Ishikawa (cell line): ENCODE data around the gene RPGRIP1L.

ENCODE experiments used
- CEBPB ChIP-seq: IDR thresholded peaks from 2 replicates; pipeline ENCODE4 v1.6.1; 2012
- CREB1 ChIP-seq: IDR thresholded peaks from 2 replicates; pipeline ENCODE4 v1.6.1; 2012; ENCODE audit warnings: low read depth
- EGR1 ChIP-seq: IDR thresholded peaks from 2 replicates; pipeline ENCODE4 v1.6.1; 2012
- EP300 ChIP-seq: IDR thresholded peaks from 2 replicates; pipeline ENCODE4 v1.6.1; 2012; ENCODE audit warnings: borderline replicate concordance
- FOXM1 ChIP-seq: IDR thresholded peaks from 2 replicates; pipeline ENCODE4 v1.6.1; 2012; ENCODE audit warnings: low read depth, borderline replicate concordance
- NFIC ChIP-seq: IDR thresholded peaks from 2 replicates; pipeline ENCODE4 v1.6.1; 2012
- RAD21 ChIP-seq: IDR thresholded peaks from 2 replicates; pipeline ENCODE4 v1.6.1; 2012; ENCODE audit warnings: low read depth
- REST ChIP-seq: IDR thresholded peaks from 2 replicates; pipeline ENCODE4 v1.6.1; 2012; ENCODE audit warnings: low read depth, mild to moderate bottlenecking
- TAF1 ChIP-seq: IDR thresholded peaks from 2 replicates; pipeline ENCODE4 v1.6.1; 2012; ENCODE audit warnings: low read depth, mild to moderate bottlenecking
- TCF12 ChIP-seq: IDR thresholded peaks from 2 replicates; pipeline ENCODE4 v1.6.1; 2012; ENCODE audit warnings: low read depth
- TEAD4 ChIP-seq: IDR thresholded peaks from 2 replicates; pipeline ENCODE4 v1.6.1; 2012
- YY1 ChIP-seq: IDR thresholded peaks from 2 replicates; pipeline ENCODE4 v1.6.1; 2012; ENCODE audit warnings: low read depth
- ZBTB7A ChIP-seq: IDR thresholded peaks from 2 replicates; pipeline ENCODE4 v1.6.1; 2012; ENCODE audit warnings: low read depth
- TF ChIP-seq, protein P1 (sequence below): IDR thresholded peaks from 2 replicates; pipeline ENCODE4 v1.6.1; 2012
- TF ChIP-seq, protein P2 (sequence below): IDR thresholded peaks from 2 replicates; pipeline ENCODE4 v1.6.1; 2012

RPGRIP1L gene

GRCh38 chr16:53654946-53655345, 48.7 kb downstream of the RPGRIP1L start:
- no peak for TF ChIP-seq FOXM1
- no peak for TF ChIP-seq NFIC
- TF ChIP-seq, protein P1, sequence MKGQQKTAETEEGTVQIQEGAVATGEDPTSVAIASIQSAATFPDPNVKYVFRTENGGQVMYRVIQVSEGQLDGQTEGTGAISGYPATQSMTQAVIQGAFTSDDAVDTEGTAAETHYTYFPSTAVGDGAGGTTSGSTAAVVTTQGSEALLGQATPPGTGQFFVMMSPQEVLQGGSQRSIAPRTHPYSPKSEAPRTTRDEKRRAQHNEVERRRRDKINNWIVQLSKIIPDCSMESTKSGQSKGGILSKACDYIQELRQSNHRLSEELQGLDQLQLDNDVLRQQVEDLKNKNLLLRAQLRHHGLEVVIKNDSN, result no peak
- TF ChIP-seq, protein P2, sequence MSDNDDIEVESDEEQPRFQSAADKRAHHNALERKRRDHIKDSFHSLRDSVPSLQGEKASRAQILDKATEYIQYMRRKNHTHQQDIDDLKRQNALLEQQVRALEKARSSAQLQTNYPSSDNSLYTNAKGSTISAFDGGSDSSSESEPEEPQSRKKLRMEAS, result no peak
- no peak for TF ChIP-seq TCF12
- no peak for TF ChIP-seq EP300
- no peak for TF ChIP-seq CEBPB
- TF ChIP-seq EGR1, result no peak
- TF ChIP-seq TAF1, result no peak

DNA sequence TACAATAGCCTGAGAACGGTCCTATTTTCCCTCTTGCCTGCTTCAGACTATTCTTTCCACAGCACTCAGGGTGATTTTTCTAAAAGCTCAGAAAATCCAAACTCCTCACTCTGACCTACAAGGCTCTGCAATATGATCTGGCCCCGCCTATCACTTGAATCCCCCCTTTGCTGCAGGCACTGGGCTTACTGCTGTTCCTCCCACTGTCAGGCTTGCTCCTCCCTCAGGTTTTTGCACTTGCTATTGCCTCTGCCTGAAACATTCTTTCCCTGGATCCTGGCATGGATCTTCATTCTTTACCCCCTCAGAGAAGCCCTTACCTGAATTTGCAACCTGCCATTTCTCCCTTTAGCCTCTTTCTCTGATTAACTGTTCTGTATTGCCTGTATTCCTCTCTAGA, 52.3 kb downstream of the RPGRIP1L start:
- no peak for TF ChIP-seq EGR1
- no peak for TF ChIP-seq CEBPB
- TF ChIP-seq RAD21, result no peak
- TF ChIP-seq NFIC, result no peak
- no peak for TF ChIP-seq FOXM1
- TF ChIP-seq, protein P1, result no peak
- no peak for TF ChIP-seq TEAD4
- TF ChIP-seq ZBTB7A, result no peak
- TF ChIP-seq REST, result no peak

DNA sequence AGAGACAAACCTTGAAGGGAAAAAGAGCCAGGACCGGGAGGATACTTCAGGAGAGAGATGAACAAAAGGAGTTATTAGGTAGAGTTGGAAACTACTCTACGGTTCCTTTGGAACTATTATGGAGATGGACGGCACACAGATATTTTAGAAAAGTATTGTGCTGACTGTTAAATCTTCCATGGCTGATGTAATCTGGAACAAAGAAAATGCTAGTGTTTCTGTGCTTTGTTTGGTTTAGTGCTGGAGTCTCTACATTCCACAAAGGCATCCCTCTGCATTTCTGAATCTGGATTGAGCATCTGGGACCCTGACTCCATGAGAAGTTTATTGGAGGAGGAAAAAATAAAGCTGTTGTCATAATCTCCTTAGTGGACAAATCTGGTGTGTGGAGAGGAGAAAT, 57.2 kb downstream of the RPGRIP1L start:
- TF ChIP-seq EP300 (no peak), TCF12 (no peak), ZBTB7A (no peak), NFIC (no peak), TAF1 (no peak), TEAD4 (no peak), EGR1 (no peak), RAD21 (no peak), CREB1 (no peak), CEBPB (no peak), REST (no peak), YY1 (no peak)
- TF ChIP-seq, protein P2, result no peak

- no peak for TF ChIP-seq EP300
- TF ChIP-seq, protein P2, result no peak
- no peak for TF ChIP-seq REST
- TF ChIP-seq YY1, result no peak
- no peak for TF ChIP-seq ZBTB7A
- TF ChIP-seq, protein P1, result no peak
- no peak for TF ChIP-seq TCF12
- no peak for TF ChIP-seq CREB1
- TF ChIP-seq TEAD4, result no peak
These were observed 60.2 kb downstream of the RPGRIP1L start for GRCh38 chr16:53643474-53643873.
